Activated CD4-positive, alpha-beta memory T cell treated with anti-CD3 and anti-CD28 coated beads, Interleukin-2, amount 10 ng/mL, durations not matched to agents 7 days and 5 days (primary cell): ENCODE data around the gene PPM1F. TPM values are rescaled to one million over a fixed set of nuclear protein-coding genes. Genes with fewer than 3 reads are reported as not detected.
A peak's percentile ranks its signal among the peaks of the same experiment; 100 is the strongest.
"Not testable (repeated sequence)": the region's sequence is repeated elsewhere in the genome, so short reads cannot be mapped to it uniquely, and the experiment has no call there.

Experiments used
- CTCF ChIA-PET: fragments of 350-600 bp; sonication (Branson Sonifier 250); formaldehyde crosslinking; loops from one replicate; lab custom pipeline; 2021; ENCODE audit warnings: antibody characterized with exemption, inconsistent platforms; lab: Charles Lee
- POLR2A ChIA-PET: fragments of 350-600 bp; sonication (Branson Sonifier 250); formaldehyde crosslinking; loops from one replicate; lab custom pipeline; 2021; ENCODE audit warnings: antibody characterized with exemption; lab: Charles Lee
- DNase-seq: peaks from one replicate; pipeline ENCODE4 v3.0.0-alpha.2; 2020
- H3K27ac Mint-ChIP-seq: one replicate; pipeline ENCODE4 v1.8.0; 2021; ENCODE audit warnings: mild to moderate bottlenecking, mixed read lengths
- H3K27me3 Mint-ChIP-seq: one replicate; pipeline ENCODE4 v1.8.0; 2021; ENCODE audit warnings: mixed read lengths
- H3K36me3 Mint-ChIP-seq: one replicate; pipeline ENCODE4 v1.8.0; 2021; ENCODE audit warnings: low read depth, mixed read lengths
- H3K4me1 Mint-ChIP-seq: one replicate; pipeline ENCODE4 v1.8.0; 2021; ENCODE audit warnings: mixed read lengths
- H3K4me3 Mint-ChIP-seq: one replicate; pipeline ENCODE4 v1.8.0; 2021; ENCODE audit warnings: mild to moderate bottlenecking, mixed read lengths
- H3K9me3 Mint-ChIP-seq: one replicate; pipeline ENCODE4 v1.8.0; 2021; ENCODE audit warnings: mixed read lengths
- total RNA-seq, 2 experiments: library from RNA; stranded (reverse); gene quantifications; one replicate each; pipeline ENCODE4 v1.2.3, GENCODE V29; 2021

The PPM1F gene
- total RNA-seq, 2 experiments from 2014 or later, result 11.9 to 12.5 TPM

DNA sequence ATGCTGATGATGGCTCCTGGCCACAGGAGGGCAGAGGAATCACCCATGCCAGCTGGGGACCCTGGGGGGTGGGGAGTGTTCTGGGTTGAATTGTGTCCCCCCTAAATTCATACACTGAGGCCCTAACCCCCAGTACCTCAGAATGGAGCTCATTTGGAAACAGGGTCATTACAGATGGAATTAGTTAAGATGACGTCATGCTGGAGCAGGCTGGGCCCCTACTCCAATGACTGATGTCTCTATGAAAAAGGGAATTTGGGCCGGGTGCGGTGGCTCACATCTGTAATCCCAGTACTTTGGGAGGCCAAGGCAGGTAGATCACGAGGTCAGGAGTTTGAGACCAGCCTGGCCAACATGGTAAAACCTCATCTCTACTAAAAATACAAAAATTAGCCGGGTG, 12.7 kb downstream of the PPM1F start:
- H3K9me3 Mint-ChIP-seq, H3K27ac Mint-ChIP-seq, H3K4me3 Mint-ChIP-seq, DNase-seq, POLR2A ChIA-PET, H3K27me3 Mint-ChIP-seq, H3K36me3 Mint-ChIP-seq: not testable (repeated sequence)
- peaks cover 51% of the 10 kb centered on the region for H3K4me1 Mint-ChIP-seq
- CTCF ChIA-PET, result interaction anchor here (1.0 to 5.8 kb wide), 3 partner anchors 10 to 33 kb away, joined by 3 to 48 read pairs (median 4); partner anchors contain the start of gene PPM1F

DNA sequence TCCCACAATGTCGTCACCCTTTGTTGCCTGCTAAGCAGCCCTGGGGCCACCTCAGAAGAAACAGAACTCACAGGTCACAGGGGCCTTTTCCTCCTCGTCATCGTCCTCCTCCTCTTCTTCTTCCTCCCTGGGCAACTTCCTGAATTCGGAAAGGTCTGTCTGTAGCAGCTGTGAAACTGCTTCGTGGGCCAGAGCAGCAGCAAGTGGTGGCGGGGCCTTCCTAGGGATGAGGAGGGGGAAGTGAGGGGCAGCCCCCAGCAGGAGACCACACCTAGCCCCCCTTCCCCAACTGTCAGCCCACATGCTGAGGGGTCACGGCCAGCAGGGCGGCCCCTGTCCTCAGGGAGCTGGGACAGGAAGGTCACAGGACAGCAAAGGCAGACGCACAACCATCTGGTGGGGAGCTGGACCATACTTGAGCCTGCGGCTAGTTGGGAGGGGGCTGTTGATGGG, 13.2 kb downstream of the PPM1F start:
- no peak for DNase-seq
- Mint-ChIP-seq H3K4me1 (peaks cover 51% of the 10 kb centered on the region), H3K27me3 (no peaks in the 10 kb centered on the region), H3K27ac (no peak overlapping the region), H3K4me3 (no peak overlapping the region), H3K36me3 (no peaks in the 10 kb centered on the region), H3K9me3 (no peaks in the 10 kb centered on the region)
- ChIA-PET POLR2A (no interaction called here), CTCF (interaction anchor here (1.0 to 5.8 kb wide), 3 partner anchors 11 to 33 kb away, joined by 3 to 48 read pairs (median 4); partner anchors contain the start of gene PPM1F)

DNA sequence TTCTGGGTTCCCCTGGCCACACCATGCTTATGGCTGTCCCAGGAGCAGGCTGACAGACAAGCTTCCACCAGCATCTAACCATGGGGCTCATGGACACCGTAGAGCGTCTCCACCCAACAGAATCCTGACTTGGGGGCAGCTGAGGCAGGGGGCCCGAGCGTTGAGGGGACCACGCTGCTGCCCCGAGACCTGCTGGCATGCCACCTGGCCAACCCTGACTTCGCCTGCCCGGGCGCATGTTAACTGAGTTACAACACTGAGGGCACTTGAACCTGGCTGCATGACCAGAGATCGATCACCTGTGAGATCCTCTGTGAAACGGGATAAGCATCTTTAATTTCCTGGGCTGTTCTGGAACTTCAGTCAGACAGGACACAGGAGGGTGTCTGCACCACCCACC, 13.7 kb downstream of the PPM1F start:
- Mint-ChIP-seq H3K4me1 (peaks cover 51% of the 10 kb centered on the region), H3K9me3 (no peaks in the 10 kb centered on the region), H3K27ac (no peak overlapping the region), H3K27me3 (no peaks in the 10 kb centered on the region), H3K4me3 (no peak overlapping the region), H3K36me3 (no peaks in the 10 kb centered on the region)
- CTCF ChIA-PET, result interaction anchor here (1.2 to 5.8 kb wide), 4 partner anchors 11 to 223 kb away, joined by 3 to 48 read pairs (median 5); partner anchors contain the start of gene PPM1F
- POLR2A ChIA-PET, result interaction anchor here (1.1 kb wide), 1 partner anchor 14 kb away, joined by 4 read pairs; the partner anchor contains the start of gene PPM1F
- no peak for DNase-seq

GRCh38 chr22:21938071-21938822, 14.4 kb downstream of the PPM1F start:
- peak overlapping the region; percentile 3 for H3K27ac Mint-ChIP-seq
- ChIA-PET POLR2A (interaction anchor here (1.1 to 1.2 kb wide), 2 partner anchors 11 to 15 kb away, joined by 3 to 4 read pairs; partner anchors contain the start of gene PPM1F), CTCF (interaction anchor here (0.6 to 5.8 kb wide), 9 partner anchors 12 to 223 kb away, joined by 3 to 48 read pairs (median 4); partner anchors contain the start of gene PPM1F)
- peaks cover 51% of the 10 kb centered on the region for H3K4me1 Mint-ChIP-seq
- no peaks in the 10 kb centered on the region for H3K27me3 Mint-ChIP-seq
- peak overlapping the region; percentile 66 for H3K4me3 Mint-ChIP-seq
- DNase-seq, result peak; percentile 89
- no peaks in the 10 kb centered on the region for H3K9me3 Mint-ChIP-seq
- no peaks in the 10 kb centered on the region for H3K36me3 Mint-ChIP-seq

DNA sequence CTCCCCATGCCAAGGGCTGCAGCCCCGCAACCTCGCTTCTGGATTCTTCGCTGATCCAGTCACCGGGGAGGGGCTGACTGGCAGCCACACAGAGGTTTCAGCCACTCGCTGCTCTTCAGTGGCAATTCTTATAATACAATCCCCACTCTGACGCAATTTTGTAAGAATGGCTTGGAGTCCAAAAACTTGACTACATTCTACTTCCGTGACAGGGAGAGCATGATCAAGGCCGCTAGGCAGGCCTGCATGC, 14.9 kb downstream of the PPM1F start:
- H3K4me1 Mint-ChIP-seq, result peaks cover 49% of the 10 kb centered on the region
- ChIA-PET CTCF (interaction anchor here (0.9 to 5.8 kb wide), 8 partner anchors 13 to 222 kb away, joined by 3 to 48 read pairs (median 4); partner anchors contain the start of gene PPM1F), POLR2A (interaction anchor here (1.1 to 1.2 kb wide), 2 partner anchors 12 to 15 kb away, joined by 3 to 4 read pairs; partner anchors contain the start of gene PPM1F)
- no peak for DNase-seq
- no peaks in the 10 kb centered on the region for H3K9me3 Mint-ChIP-seq
- peak overlapping the region; percentile 66 for H3K4me3 Mint-ChIP-seq
- no peaks in the 10 kb centered on the region for H3K36me3 Mint-ChIP-seq
- no peaks in the 10 kb centered on the region for H3K27me3 Mint-ChIP-seq
- H3K27ac Mint-ChIP-seq, result peak overlapping the region; percentile 3

- H3K4me3 Mint-ChIP-seq, result no peak overlapping the region
- H3K4me1 Mint-ChIP-seq, result peaks cover 44% of the 10 kb centered on the region
- no peaks in the 10 kb centered on the region for H3K36me3 Mint-ChIP-seq
- no peak for DNase-seq
- no peak overlapping the region for H3K27ac Mint-ChIP-seq
- no peaks in the 10 kb centered on the region for H3K9me3 Mint-ChIP-seq
- H3K27me3 Mint-ChIP-seq, result no peaks in the 10 kb centered on the region
- ChIA-PET CTCF (interaction anchor here (0.9 to 5.8 kb wide), 7 partner anchors 13 to 212 kb away, joined by 3 to 48 read pairs (median 4); partner anchors contain the start of gene PPM1F), POLR2A (interaction anchor here (1.0 to 1.2 kb wide), 2 partner anchors 12 to 15 kb away, joined by 3 read pairs; partner anchors contain the start of gene PPM1F)
Measured at GRCh38 chr22:21937041-21937820, 15.4 kb downstream of the PPM1F start.

GRCh38 chr22:21936151-21936775, 16.4 kb downstream of the PPM1F start:
- DNase-seq, result no peak
- Mint-ChIP-seq H3K27me3 (no peaks in the 10 kb centered on the region), H3K4me1 (peaks cover 34% of the 10 kb centered on the region), H3K9me3 (no peaks in the 10 kb centered on the region), H3K4me3 (no peak overlapping the region), H3K36me3 (no peaks in the 10 kb centered on the region), H3K27ac (no peak overlapping the region)
- ChIA-PET CTCF (interaction anchor here (0.6 to 5.8 kb wide), 4 partner anchors 14 to 68 kb away, joined by 3 to 48 read pairs (median 4); partner anchors contain the start of gene PPM1F), POLR2A (interaction anchor here (1.0 kb wide), 1 partner anchor 16 kb away, joined by 3 read pairs; the partner anchor contains the start of gene PPM1F)

- Mint-ChIP-seq H3K27me3 (no peaks in the 10 kb centered on the region), H3K4me3 (no peak overlapping the region), H3K9me3 (no peaks in the 10 kb centered on the region), H3K27ac (no peak overlapping the region), H3K36me3 (no peaks in the 10 kb centered on the region), H3K4me1 (peaks cover 13% of the 10 kb centered on the region)
- DNase-seq, result no peak
- POLR2A ChIA-PET, result interaction anchor here (0.5 kb wide), 1 partner anchor 107 kb away, joined by 3 read pairs; no protein-coding TSS in a partner anchor
- CTCF ChIA-PET, result interaction anchor here (1.8 kb wide), 1 partner anchor 19 kb away, joined by 5 read pairs; the partner anchor contains the start of gene PPM1F
Measured at GRCh38 chr22:21933910-21934309, 18.7 kb downstream of the PPM1F start.

- no peak overlapping the region for H3K4me3 Mint-ChIP-seq
- no peaks in the 10 kb centered on the region for H3K36me3 Mint-ChIP-seq
- no peaks in the 10 kb centered on the region for H3K9me3 Mint-ChIP-seq
- DNase-seq, result no peak
- H3K27me3 Mint-ChIP-seq, result no peaks in the 10 kb centered on the region
- CTCF ChIA-PET, result interaction anchor here (1.8 kb wide), 1 partner anchor 19 kb away, joined by 5 read pairs; the partner anchor contains the start of gene PPM1F
- no peak overlapping the region for H3K27ac Mint-ChIP-seq
- POLR2A ChIA-PET, result no interaction called here
- peaks cover 10% of the 10 kb centered on the region for H3K4me1 Mint-ChIP-seq
Measured at GRCh38 chr22:21933413-21933812, 19.2 kb downstream of the PPM1F start.

GRCh38 chr22:21932347-21932746, 20.3 kb downstream of the PPM1F start:
- no peak overlapping the region for H3K27ac Mint-ChIP-seq
- DNase-seq, result no peak
- no peaks in the 10 kb centered on the region for H3K36me3 Mint-ChIP-seq
- ChIA-PET POLR2A (no interaction called here), CTCF (interaction anchor here (1.8 kb wide), 1 partner anchor 20 kb away, joined by 5 read pairs; the partner anchor contains the start of gene PPM1F)
- H3K27me3 Mint-ChIP-seq, result no peaks in the 10 kb centered on the region
- no peak overlapping the region for H3K4me3 Mint-ChIP-seq
- no peaks in the 10 kb centered on the region for H3K9me3 Mint-ChIP-seq
- peaks cover 2% of the 10 kb centered on the region for H3K4me1 Mint-ChIP-seq

GRCh38 chr22:21931056-21931455, 21.6 kb downstream of the PPM1F start:
- Mint-ChIP-seq H3K4me1 (no peaks in the 10 kb centered on the region), H3K36me3 (no peaks in the 10 kb centered on the region), H3K27me3 (no peaks in the 10 kb centered on the region), H3K9me3 (no peaks in the 10 kb centered on the region), H3K4me3 (no peak overlapping the region), H3K27ac (no peak overlapping the region)
- ChIA-PET CTCF (no interaction called here), POLR2A (no interaction called here)
- no peak for DNase-seq

- no peak for DNase-seq
- no peak overlapping the region for H3K4me3 Mint-ChIP-seq
- POLR2A ChIA-PET, result no interaction called here
- H3K27ac Mint-ChIP-seq, result no peak overlapping the region
- no peaks in the 10 kb centered on the region for H3K4me1 Mint-ChIP-seq
- H3K36me3 Mint-ChIP-seq, result no peaks in the 10 kb centered on the region
- H3K27me3 Mint-ChIP-seq, result no peaks in the 10 kb centered on the region
- CTCF ChIA-PET, result interaction anchor here (1.3 kb wide), 1 partner anchor 53 kb away, joined by 3 read pairs; the partner anchor contains the start of gene TOP3B
- no peaks in the 10 kb centered on the region for H3K9me3 Mint-ChIP-seq
Measured at GRCh38 chr22:21929253-21929652, 23.4 kb downstream of the PPM1F start.
